Breast epithelium (tissue), 4 donors: ENCODE measurements around the gene UBTD1. TPM values are rescaled to one million over a fixed set of nuclear protein-coding genes. Genes with fewer than 3 reads are reported as not detected.
A peak's percentile ranks its signal among the peaks of the same experiment; 100 is the strongest.

Source experiments
- DNase-seq, 2 donors: peaks; one replicate each; pipeline ENCODE4 v3.0.0-alpha.2; 2019; ENCODE audit warnings: low spot score in 2 of 2
- H3K27ac ChIP-seq, 2 donors: fragments of 200-600 bp; sonication (generic) in 1 of 2; one replicate each; pipeline ENCODE4 v1.5.1; 2016 to 2019; ENCODE audit warnings: mild to moderate bottlenecking in 1 of 2
- H3K27me3 ChIP-seq, 2 donors: fragments of 200-600 bp; sonication (generic) in 1 of 2; one replicate each; pipeline versions ENCODE4 v1.5.1 to v1.6.0; 2017 to 2019; ENCODE audit warnings: control low read depth in 1 of 2, mild to moderate bottlenecking in 1 of 2
- H3K36me3 ChIP-seq: fragments of 200-600 bp; one replicate; pipeline ENCODE4 v1.5.1; 2019
- H3K4me1 ChIP-seq, 2 donors: fragments of 200-600 bp; sonication (generic); one replicate each; pipeline ENCODE4 v1.5.1; 2016 to 2019; ENCODE audit warnings: control low read depth in 1 of 2
- H3K4me3 ChIP-seq, 3 donors: fragments of 200-600 bp; sonication (generic); 1 replicate in 2 of 3; 2 replicates in 1 of 3; pipeline ENCODE4 v1.5.1; 2016 to 2019; ENCODE audit warnings: mild to moderate bottlenecking in 3 of 3, moderate library complexity in 2 of 3
- H3K9me3 ChIP-seq, 2 donors: fragments of 200-600 bp; sonication (generic) in 1 of 2; one replicate each; pipeline ENCODE4 v1.5.1; 2016 to 2019; ENCODE audit warnings: control low read depth in 1 of 2
- CTCF ChIP-seq, 3 donors: fragments of 450-650 bp; IDR thresholded peaks; one replicate each; pipeline ENCODE4 v1.5.1; 2016 to 2017; ENCODE audit warnings: antibody characterized with exemption in 3 of 3, mild to moderate bottlenecking in 3 of 3, moderate library complexity in 3 of 3
- POLR2A ChIP-seq: fragments of 450-650 bp; IDR thresholded peaks from one replicate; pipeline ENCODE4 v1.6.1; 2016; ENCODE audit warnings: antibody characterized with exemption, mild to moderate bottlenecking, moderate library complexity
- POLR2AphosphoS5 ChIP-seq, 3 donors: sonication (generic); formaldehyde crosslinking; IDR thresholded peaks; one replicate each; pipeline ENCODE4 v1.6.1; 2017; ENCODE audit warnings: antibody characterized with exemption in 3 of 3
- intact Hi-C: fragments of 100-400 bp; cut with DNase I; formaldehyde crosslinking; loops from one replicate; pipeline ENCODE4 v1.15.1; 2023; ENCODE audit warnings: low total_unique reads
- total RNA-seq, 3 donors: library from RNA; depleted of rRNA; stranded (reverse); fragments of >200 nt; gene quantifications; one replicate each; pipeline ENCODE4 v1.1.0, GENCODE V29; 2016

The UBTD1 gene
- 10 to 100 TPM in 2 of 3 donors, 1 to 10 TPM in 1; 9.9 to 14.7 (median 12.4) TPM for total RNA-seq

GRCh38 chr10:97498841-97499560 is at the start of gene UBTD1:
TSS of gene UBTD1 (plus strand) at chr10:97498924. CDS start at chr10:97499204, 280 bp downstream.
- no peaks in the 10 kb centered on the region for H3K27me3 ChIP-seq
- H3K4me3 ChIP-seq, result peak within 1 kb of the TSS; percentile 80 to 98 (median 84)
- TF ChIP-seq POLR2AphosphoS5 (IDR thresholded peaks at IDR 0.05) (no peak), CTCF (IDR thresholded peaks at IDR 0.05) (no peak), POLR2A (no peak)
- no peaks in the 10 kb centered on the region for H3K9me3 ChIP-seq
- peaks cover 0 to 5% of the 10 kb centered on the region in 2 donors for H3K4me1 ChIP-seq
- peak; percentile 40 to 62 for DNase-seq
- no peaks in the 10 kb centered on the region for H3K36me3 ChIP-seq
- intact Hi-C loops, result loop anchor here (5.0 kb wide), 1 partner anchor 167 kb away; the partner anchor contains the start of gene FRAT2
- peak within 1 kb of the TSS; percentile 89 to 93 for H3K27ac ChIP-seq

GRCh38 chr10:97450828-97451227 is 47.9 kb upstream of the UBTD1 start:
- no peaks in the 10 kb centered on the region for H3K36me3 ChIP-seq
- no peak for DNase-seq
- intact Hi-C loops, result no loop called here
- no peaks in the 10 kb centered on the region for H3K9me3 ChIP-seq
- TF ChIP-seq POLR2A (no peak), POLR2AphosphoS5 (IDR thresholded peaks at IDR 0.05) (no peak), CTCF (IDR thresholded peaks at IDR 0.05) (no peak)
- peak overlapping the region; percentile 18 to 30 for H3K27ac ChIP-seq
- peaks cover 4 to 12% of the 10 kb centered on the region in 2 donors for H3K4me1 ChIP-seq
- H3K27me3 ChIP-seq, result no peaks in the 10 kb centered on the region
- H3K4me3 ChIP-seq, result no peak overlapping the region

- Histone ChIP-seq H3K27ac (peak overlapping the region; percentile 18 to 30), H3K4me1 (peaks cover 4 to 11% of the 10 kb centered on the region in 2 donors), H3K4me3 (no peak overlapping the region), H3K36me3 (no peaks in the 10 kb centered on the region), H3K27me3 (no peaks in the 10 kb centered on the region), H3K9me3 (no peaks in the 10 kb centered on the region)
- DNase-seq, result no peak
- no peak for TF ChIP-seq POLR2AphosphoS5 (IDR thresholded peaks at IDR 0.05)
- no peak for TF ChIP-seq CTCF (IDR thresholded peaks at IDR 0.05)
- no peak for TF ChIP-seq POLR2A
- intact Hi-C loops, result no loop called here
Observed at GRCh38 chr10:97451605-97452004, 47.1 kb upstream of the UBTD1 start.

- no peaks in the 10 kb centered on the region for H3K9me3 ChIP-seq
Observed at GRCh38 chr10:97452352-97452751, 46.4 kb upstream of the UBTD1 start.

More at GRCh38 chr10:97452352-97452751, 46.4 kb upstream of the UBTD1 start:
- peak overlapping the region in 1 of 2 donors; percentile 10 for H3K27ac ChIP-seq
- DNase-seq, result no peak
- peaks cover 1 to 4% of the 10 kb centered on the region in 2 donors for H3K4me1 ChIP-seq
- H3K36me3 ChIP-seq, result no peaks in the 10 kb centered on the region
- no peak for TF ChIP-seq POLR2A
- TF ChIP-seq CTCF (IDR thresholded peaks at IDR 0.05), result no peak
- no peak for TF ChIP-seq POLR2AphosphoS5 (IDR thresholded peaks at IDR 0.05)
- no peak overlapping the region for H3K4me3 ChIP-seq
- no peaks in the 10 kb centered on the region for H3K27me3 ChIP-seq
- intact Hi-C loops, result no loop called here
